ENCODE data around the gene LIMK2. TPM values are rescaled to one million over a fixed set of nuclear protein-coding genes. Genes with fewer than 3 reads are reported as not detected.
A peak's percentile ranks its signal among the peaks of the same experiment; 100 is the strongest.

Gene LIMK2
- total RNA-seq, 4 donors from 2014 or later: 50.0 to 67.2 (median 56.9) TPM

DNA sequence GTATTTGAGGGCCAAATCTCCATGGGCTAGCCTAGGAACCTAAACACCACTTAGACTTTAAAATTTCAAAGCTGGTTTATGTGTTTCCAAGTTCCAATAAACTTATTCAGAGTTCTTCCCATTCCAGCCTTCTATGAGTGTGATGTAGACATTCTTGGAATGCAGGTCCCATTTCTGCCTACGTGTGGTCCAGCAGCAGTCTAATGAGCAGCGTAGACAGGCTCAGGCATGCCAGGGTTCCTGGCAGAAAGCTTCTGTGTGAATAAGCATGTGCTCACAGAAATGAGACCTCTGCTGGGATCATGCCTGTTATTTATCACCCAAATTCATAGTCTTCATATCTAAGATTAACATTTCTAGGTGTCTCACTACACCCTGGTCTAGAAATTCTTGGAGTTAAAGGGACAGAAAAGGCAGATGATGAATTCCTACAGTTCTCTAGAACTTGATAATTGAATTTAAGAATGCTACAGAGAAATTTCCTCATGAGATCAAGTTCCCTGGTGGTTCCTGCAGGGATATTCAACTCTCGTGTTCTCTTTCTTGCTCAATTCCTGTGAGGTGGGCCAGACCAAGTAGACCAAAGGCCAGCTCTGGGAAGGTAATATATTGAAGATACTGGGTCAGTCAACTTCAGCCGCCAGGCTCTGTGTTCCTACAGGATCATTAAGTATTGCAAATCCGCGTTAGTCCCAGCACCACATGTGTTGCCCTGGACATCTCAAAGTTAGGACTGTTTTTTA, 34.5 kb upstream of the LIMK2 start:
- TF ChIP-seq, protein P1, sequence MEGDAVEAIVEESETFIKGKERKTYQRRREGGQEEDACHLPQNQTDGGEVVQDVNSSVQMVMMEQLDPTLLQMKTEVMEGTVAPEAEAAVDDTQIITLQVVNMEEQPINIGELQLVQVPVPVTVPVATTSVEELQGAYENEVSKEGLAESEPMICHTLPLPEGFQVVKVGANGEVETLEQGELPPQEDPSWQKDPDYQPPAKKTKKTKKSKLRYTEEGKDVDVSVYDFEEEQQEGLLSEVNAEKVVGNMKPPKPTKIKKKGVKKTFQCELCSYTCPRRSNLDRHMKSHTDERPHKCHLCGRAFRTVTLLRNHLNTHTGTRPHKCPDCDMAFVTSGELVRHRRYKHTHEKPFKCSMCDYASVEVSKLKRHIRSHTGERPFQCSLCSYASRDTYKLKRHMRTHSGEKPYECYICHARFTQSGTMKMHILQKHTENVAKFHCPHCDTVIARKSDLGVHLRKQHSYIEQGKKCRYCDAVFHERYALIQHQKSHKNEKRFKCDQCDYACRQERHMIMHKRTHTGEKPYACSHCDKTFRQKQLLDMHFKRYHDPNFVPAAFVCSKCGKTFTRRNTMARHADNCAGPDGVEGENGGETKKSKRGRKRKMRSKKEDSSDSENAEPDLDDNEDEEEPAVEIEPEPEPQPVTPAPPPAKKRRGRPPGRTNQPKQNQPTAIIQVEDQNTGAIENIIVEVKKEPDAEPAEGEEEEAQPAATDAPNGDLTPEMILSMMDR (IDR thresholded peaks at IDR 0.05): no peak
- TF ChIP-seq POLR2A (IDR thresholded peaks at IDR 0.05) (no peak), EP300 (IDR thresholded peaks at IDR 0.05) (no peak)
- no peak for DNase-seq (ENCODE audit: low spot score in 2 of 2)
- peak overlapping the region in 2 of 4 donors; percentile 12 to 31 for H3K27ac ChIP-seq
- H3K4me1 ChIP-seq: peaks cover 0 to 41% (median 2%) of the 10 kb centered on the region in 4 donors
- H3K4me3 ChIP-seq: no peak overlapping the region
- peaks cover 0 to 8% (median 0%) of the 10 kb centered on the region in 3 donors for H3K36me3 ChIP-seq
- H3K27me3 ChIP-seq: no peaks in the 10 kb centered on the region
- WGBS, 2 donors: 71 to 78% methylated on average over 6 of the region's 6 CpGs
- no peaks in the 10 kb centered on the region for H3K9me3 ChIP-seq

DNA sequence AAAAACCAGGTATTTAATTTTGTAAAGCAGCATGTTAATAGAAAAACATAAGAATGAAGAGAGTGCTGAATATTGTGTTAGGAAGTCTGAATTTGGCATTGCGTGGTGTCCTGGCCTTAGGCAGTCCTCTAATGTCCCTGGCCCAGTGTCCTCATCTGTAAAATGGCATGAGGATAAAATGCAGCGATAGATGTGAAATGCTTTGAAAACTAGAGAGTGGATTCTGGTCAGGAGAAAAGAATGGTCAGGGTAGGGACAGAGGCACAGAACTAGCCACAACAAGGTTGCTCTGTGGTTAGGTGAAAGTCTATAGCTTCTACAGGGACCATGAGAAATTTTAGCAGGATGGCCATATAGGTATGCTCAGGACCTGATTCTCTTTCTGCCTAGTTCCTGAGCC, 33.2 kb upstream of the LIMK2 start:
- Histone ChIP-seq H3K27ac (no peak overlapping the region), H3K4me3 (no peak overlapping the region), H3K36me3 (peaks cover 0 to 12% (median 0%) of the 10 kb centered on the region in 3 donors), H3K9me3 (no peaks in the 10 kb centered on the region), H3K27me3 (no peaks in the 10 kb centered on the region), H3K4me1 (peaks cover 0 to 28% (median 2%) of the 10 kb centered on the region in 4 donors)
- TF ChIP-seq EP300 (IDR thresholded peaks at IDR 0.05) (no peak), POLR2A (IDR thresholded peaks at IDR 0.05) (no peak)
- TF ChIP-seq, protein P1 (IDR thresholded peaks at IDR 0.05): no peak
- WGBS, 2 donors: 92 to 97% methylated on average over 2 of the region's 2 CpGs
- no peak for DNase-seq (ENCODE audit: low spot score in 2 of 2)

DNA sequence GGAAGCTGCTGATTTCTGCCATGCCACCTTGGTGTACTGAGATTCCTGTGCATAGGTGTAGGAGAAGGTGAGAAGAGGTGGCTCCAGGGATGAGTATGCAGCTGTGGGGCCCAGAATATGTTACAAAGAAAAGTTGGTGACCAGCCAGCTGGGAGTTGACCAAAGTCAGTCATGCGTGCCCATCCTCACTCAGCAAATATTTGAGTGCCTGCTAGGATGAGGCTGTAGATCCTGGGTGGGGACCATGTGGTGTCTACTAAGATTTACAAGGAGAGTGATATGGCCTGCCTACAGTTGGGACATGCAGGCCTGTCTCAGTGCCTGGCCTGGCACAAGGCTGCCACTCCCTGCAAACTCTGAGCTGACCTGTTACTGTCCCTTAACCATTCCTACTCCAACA, 32.8 kb upstream of the LIMK2 start:
- peaks cover 0 to 28% (median 2%) of the 10 kb centered on the region in 4 donors for H3K4me1 ChIP-seq
- H3K4me3 ChIP-seq: no peak overlapping the region
- TF ChIP-seq, protein P1 (IDR thresholded peaks at IDR 0.05): no peak
- TF ChIP-seq POLR2A (IDR thresholded peaks at IDR 0.05) (no peak), EP300 (IDR thresholded peaks at IDR 0.05) (no peak)
- H3K27ac ChIP-seq: peak overlapping the region in 1 of 4 donors; percentile 15
- 43 to 64% methylated on average over 1 of the region's 1 CpG for WGBS, 2 donors
- H3K27me3 ChIP-seq: no peaks in the 10 kb centered on the region
- H3K36me3 ChIP-seq: peaks cover 0 to 16% (median 0%) of the 10 kb centered on the region in 3 donors
- DNase-seq (ENCODE audit: low spot score in 2 of 2): no peak
- no peaks in the 10 kb centered on the region for H3K9me3 ChIP-seq

DNA sequence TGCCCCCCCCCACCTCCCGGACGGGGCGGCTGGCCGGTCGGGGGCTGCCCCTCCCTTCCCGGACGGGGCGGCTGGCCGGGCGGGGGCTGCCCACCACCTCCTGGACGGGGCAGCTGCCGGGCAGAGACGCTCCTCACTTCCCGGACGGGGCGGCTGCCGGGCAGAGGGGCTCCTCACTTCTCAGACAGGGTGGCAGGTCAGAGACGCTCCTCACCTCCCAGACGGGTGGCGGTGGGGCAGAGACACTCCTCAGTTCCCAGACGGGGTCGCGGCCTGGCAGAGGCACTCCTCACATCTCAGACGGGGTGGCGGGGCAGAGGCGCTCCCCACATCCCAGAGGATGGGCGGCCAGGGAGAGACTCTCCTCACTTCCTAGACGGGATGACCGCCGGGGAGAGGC, 28.1 kb upstream of the LIMK2 start:
- Histone ChIP-seq H3K27me3 (no peaks in the 10 kb centered on the region), H3K4me3 (no peak overlapping the region), H3K4me1 (peaks cover 0 to 11% (median 2%) of the 10 kb centered on the region in 4 donors), H3K27ac (no peak overlapping the region), H3K9me3 (no peaks in the 10 kb centered on the region), H3K36me3 (peaks cover 0 to 36% (median 8%) of the 10 kb centered on the region in 3 donors)
- no peak for DNase-seq (ENCODE audit: low spot score in 2 of 2)
- TF ChIP-seq POLR2A (IDR thresholded peaks at IDR 0.05) (no peak), EP300 (IDR thresholded peaks at IDR 0.05) (no peak)
- TF ChIP-seq, protein P1 (IDR thresholded peaks at IDR 0.05): no peak
- 74 to 96% methylated on average over 4 to 7 of the region's 30 CpGs for WGBS, 2 donors

DNA sequence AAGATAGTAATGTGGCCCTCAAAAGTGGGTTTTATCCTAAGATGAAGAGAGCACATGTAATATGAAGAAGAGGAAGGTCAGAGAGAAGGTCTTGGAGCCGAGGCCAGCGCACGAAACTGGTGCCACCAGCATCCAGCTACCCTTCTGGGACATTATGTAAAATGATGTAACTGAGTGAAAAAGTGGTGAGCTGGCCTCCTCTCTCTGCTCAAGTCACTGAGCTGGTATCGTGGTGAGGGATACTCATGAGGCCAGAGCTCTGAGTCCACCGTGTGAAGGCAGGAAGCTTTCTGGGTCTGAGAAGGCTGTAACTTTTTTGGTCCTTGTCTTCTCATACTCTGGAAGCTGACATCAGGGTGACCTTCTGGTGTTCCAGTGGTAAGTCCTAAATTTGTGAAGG, 27.0 kb upstream of the LIMK2 start:
- Histone ChIP-seq H3K4me3 (no peak overlapping the region), H3K27me3 (no peaks in the 10 kb centered on the region), H3K36me3 (peaks cover 0 to 44% (median 8%) of the 10 kb centered on the region in 3 donors), H3K4me1 (peaks cover 0 to 1% (median 0%) of the 10 kb centered on the region in 4 donors), H3K9me3 (no peaks in the 10 kb centered on the region), H3K27ac (no peak overlapping the region)
- WGBS, 2 donors: 89 to 94% methylated on average over 5 of the region's 5 CpGs
- no peak for DNase-seq (ENCODE audit: low spot score in 2 of 2)
- TF ChIP-seq, protein P1 (IDR thresholded peaks at IDR 0.05): no peak
- no peak for TF ChIP-seq POLR2A (IDR thresholded peaks at IDR 0.05)
- no peak for TF ChIP-seq EP300 (IDR thresholded peaks at IDR 0.05)
